ENCODE measurements around the gene RSRC1. TPM values are rescaled to one million over a fixed set of nuclear protein-coding genes. Genes with fewer than 3 reads are reported as not detected.

Gene RSRC1
- total and polyA plus RNA-seq, 2 of the 13 experiments (the other 11 are each of a cell fraction or from before 2014, with no cell fraction given) = 4.9 to 63.0 TPM

DNA sequence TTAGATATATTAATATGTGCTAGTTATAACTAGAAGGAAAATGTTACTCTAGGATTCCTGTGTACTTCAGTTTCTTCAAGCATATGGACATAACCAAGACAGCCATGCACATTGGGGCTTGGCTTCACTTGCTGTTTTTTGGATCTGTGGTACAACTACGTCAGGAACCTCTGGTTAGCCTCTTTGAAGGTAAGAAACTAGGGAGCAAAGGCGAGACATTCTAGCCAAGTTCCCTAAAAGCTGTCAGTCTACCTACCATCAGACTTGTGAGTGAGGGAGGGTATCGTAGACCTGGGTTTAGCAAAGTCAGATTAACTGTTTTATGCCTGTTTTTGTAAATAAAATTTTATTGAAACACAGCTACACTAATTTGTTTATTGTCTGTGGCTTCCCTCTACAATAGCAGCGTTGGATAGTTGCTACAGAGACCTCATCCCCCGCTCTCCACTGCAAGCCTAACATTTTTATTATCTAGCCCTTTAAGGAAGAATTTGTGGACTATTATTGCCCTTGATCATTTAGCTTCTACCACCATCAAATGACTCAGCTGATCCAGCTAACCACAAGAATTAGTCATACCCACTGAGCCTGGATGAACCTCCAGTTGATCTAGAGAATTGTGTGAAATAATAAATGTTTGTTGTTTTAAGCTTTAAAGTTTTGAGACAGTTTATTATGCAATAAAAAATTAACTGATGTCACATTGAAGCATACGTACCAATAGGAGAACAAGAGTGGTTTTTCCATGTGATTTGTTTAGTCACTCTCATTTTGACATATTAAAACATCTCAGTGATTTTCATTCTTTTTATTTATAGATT is 58.1 kb downstream of the RSRC1 start (continued):
- TF ChIP-seq REL (CRISPR knock-in tag; conservative IDR thresholded peaks at IDR 0.05) = no peak
- no peak for TF ChIP-seq ATAD3A (CRISPR knock-in tag; IDR thresholded peaks at IDR 0.05)
- TF ChIP-seq, protein P1, sequence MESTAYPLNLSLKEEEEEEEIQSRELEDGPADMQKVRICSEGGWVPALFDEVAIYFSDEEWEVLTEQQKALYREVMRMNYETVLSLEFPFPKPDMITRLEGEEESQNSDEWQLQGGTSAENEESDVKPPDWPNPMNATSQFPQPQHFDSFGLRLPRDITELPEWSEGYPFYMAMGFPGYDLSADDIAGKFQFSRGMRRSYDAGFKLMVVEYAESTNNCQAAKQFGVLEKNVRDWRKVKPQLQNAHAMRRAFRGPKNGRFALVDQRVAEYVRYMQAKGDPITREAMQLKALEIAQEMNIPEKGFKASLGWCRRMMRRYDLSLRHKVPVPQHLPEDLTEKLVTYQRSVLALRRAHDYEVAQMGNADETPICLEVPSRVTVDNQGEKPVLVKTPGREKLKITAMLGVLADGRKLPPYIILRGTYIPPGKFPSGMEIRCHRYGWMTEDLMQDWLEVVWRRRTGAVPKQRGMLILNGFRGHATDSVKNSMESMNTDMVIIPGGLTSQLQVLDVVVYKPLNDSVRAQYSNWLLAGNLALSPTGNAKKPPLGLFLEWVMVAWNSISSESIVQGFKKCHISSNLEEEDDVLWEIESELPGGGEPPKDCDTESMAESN (CRISPR knock-in tag; conservative IDR thresholded peaks at IDR 0.05) = no peak
- no peak for TF ChIP-seq TCF7 (IDR thresholded peaks at IDR 0.05; ENCODE audit: low read depth)
- no peak for TF ChIP-seq TERF1 (CRISPR knock-in tag; IDR thresholded peaks at IDR 0.05)
- TF ChIP-seq DPF2 (CRISPR knock-in tag; IDR thresholded peaks at IDR 0.05; ENCODE audit: borderline replicate concordance, low read depth) = no peak
- no peak for TF ChIP-seq ZNF562 (CRISPR knock-in tag; IDR thresholded peaks at IDR 0.05; ENCODE audit: borderline replicate concordance)
- no peak for TF ChIP-seq ZNF335 (CRISPR knock-in tag; IDR thresholded peaks at IDR 0.05)
- TF ChIP-seq ZNF629 (CRISPR knock-in tag; conservative IDR thresholded peaks at IDR 0.05) = no peak
- TF ChIP-seq, protein P2, sequence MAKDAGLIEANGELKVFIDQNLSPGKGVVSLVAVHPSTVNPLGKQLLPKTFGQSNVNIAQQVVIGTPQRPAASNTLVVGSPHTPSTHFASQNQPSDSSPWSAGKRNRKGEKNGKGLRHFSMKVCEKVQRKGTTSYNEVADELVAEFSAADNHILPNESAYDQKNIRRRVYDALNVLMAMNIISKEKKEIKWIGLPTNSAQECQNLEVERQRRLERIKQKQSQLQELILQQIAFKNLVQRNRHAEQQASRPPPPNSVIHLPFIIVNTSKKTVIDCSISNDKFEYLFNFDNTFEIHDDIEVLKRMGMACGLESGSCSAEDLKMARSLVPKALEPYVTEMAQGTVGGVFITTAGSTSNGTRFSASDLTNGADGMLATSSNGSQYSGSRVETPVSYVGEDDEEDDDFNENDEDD (CRISPR knock-in tag; IDR thresholded peaks at IDR 0.05; ENCODE audit: borderline replicate concordance) = no peak
- no peak for TF ChIP-seq SMAD1 (CRISPR knock-in tag; IDR thresholded peaks at IDR 0.05; ENCODE audit: borderline replicate concordance, low read depth)
- no peak for TF ChIP-seq ZNF124 (CRISPR knock-in tag; IDR thresholded peaks at IDR 0.05)
- TF ChIP-seq NAIF1 (CRISPR knock-in tag; IDR thresholded peaks at IDR 0.05; ENCODE audit: borderline replicate concordance) = no peak

Data from HepG2 (cell line).